NCI-H526 (cell line): ENCODE data around the gene RBFOX1.
"Not testable (repeated sequence)": the region's sequence is repeated elsewhere in the genome, so short reads cannot be mapped to it uniquely, and the experiment has no call there.

ENCODE experiments used
- DNase-seq, 2 experiments: peaks; one replicate each; lab custom pipeline; 2025; lab: John Stamatoyannopoulos, UW

RBFOX1 gene

GRCh38 chr16:7470344-7470743, 137.7 kb downstream of the RBFOX1 start:
- DNase-seq = no peak

DNA sequence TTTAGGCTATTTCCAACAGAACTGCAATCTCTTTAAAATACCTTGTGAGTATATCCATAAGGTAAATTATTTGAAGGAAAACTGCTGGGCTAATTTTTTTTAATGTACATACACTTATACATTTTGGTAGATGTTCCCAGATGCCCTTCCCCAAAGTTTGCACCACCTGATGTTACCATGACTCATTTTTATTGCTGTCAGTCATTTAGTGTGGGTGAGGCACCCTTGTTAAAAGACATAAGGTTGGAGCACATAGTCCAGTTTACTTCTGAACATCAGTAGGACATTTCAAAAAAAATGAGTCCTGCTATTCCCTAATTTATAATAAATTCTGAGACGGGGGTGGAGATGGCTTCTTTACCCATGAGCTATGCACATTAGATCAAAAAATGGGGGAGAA, 138.6 kb downstream of the RBFOX1 start:
- DNase-seq = no peak

DNA sequence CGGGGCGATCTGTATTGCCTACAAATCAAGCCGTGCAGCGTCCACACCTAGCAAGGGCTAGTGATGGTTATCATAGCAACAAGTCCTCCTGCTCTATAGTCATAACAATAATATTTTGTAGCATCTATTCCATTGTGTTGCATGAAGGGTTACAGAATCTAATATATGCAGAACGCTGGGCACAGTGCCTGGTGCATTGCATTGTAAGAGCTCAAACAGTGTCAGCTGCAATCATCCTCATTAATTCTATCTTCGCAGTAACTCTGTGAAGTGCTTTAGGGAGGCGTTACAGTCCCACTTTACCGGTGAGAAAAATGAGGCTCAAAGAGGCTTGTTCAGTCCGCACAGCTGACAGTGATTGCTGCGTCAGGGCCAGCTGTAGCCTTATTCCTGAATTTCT, 149.4 kb downstream of the RBFOX1 start:
- no peak for DNase-seq

DNA sequence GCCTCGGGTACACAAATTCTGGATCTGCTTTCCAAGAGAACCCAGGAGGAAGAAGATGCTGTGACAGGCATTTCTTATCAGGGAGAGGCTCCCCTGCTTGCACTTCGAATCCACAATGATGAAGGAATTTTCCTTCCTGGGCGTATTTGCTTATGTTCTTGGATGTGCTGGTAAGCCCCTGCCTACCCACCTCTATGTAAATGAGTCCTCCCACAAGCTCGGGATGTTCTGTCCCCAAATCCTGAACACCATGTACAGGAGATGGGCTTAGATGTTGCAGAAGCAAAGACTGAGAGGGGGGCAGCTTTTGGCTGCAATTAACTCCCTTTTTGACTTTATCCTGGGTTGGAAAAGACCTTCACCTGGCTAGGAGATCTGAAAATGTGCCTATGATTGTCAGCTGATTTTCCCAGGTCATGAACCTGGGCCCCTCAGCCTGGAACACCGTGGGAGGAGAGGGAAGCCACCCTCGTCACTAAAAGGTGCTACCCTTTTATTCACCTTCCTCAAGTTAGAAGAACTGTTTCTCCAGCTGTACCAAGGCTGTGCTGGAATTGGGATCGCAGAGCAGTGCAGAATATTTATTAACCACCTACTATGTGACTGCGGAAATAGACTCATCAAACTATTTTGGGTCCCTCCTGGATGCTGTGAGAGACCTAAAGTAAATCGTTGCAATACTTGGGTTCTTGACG, 150.1 kb downstream of the RBFOX1 start:
- DNase-seq = no peak

DNA sequence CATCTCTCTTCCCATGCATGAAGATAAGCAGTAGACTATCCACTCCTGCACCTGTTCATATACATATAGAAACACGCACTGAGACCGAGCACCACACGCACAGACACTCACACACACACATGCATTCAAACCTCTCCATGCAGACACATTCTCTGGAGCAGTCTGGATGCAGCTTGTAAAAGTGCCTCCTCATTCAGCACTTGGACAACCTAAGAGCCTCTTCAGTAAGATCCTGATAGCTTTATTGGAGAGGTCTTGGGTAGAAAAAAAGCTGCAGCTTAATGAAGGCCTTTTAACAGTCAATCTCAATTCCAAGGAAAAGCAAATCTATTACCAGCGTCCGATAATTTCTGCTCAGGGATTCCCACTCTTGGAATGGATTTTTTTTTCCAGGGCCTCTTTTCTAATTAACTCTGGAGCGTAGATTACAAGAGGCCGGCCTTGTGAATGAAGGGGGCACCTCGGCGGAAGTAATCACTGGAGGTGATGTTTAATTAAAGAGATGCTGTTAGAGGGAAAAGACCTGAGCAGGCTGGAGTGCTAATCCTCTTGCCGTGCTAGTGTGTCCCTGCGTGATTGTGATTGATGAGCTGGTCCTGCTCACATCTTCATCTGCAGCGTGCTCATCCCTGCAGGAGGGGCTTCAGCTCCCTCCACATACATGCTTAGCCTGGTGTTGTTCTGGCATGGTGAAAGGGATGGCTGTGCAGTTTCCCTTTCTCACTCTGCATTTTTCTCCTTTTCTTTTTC, 155.1 kb downstream of the RBFOX1 start:
- no peak for DNase-seq

- no peak for DNase-seq
Observed at GRCh38 chr16:7492122-7492521, 159.5 kb downstream of the RBFOX1 start.

GRCh38 chr16:7493133-7493532, 160.5 kb downstream of the RBFOX1 start:
- DNase-seq = no peak

DNA sequence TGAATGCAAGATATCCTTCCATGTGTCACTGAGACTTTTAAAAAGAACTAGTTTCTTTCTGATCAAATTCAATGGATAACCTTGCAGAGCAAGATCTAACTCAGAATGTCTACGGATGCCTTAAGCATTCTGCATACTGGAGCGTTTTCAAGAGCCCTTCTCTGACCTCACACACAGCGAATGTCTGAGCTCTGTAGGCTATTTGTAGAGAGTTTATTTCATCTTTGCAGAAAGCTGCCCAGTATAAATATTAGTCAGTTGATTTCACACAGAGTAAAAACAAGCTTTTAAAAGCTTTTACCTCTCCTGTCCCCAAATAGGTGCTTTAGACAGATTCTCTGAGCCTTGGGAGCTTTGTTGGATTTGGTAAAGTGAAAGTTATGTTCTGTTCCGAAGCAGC, 165.0 kb downstream of the RBFOX1 start:
- no peak for DNase-seq

- DNase-seq = no peak
Observed at GRCh38 chr16:7501868-7502267, 169.2 kb downstream of the RBFOX1 start.

- not testable (repeated sequence) for DNase-seq
Observed at GRCh38 chr16:7502591-7503157, 170.0 kb downstream of the RBFOX1 start.

DNA sequence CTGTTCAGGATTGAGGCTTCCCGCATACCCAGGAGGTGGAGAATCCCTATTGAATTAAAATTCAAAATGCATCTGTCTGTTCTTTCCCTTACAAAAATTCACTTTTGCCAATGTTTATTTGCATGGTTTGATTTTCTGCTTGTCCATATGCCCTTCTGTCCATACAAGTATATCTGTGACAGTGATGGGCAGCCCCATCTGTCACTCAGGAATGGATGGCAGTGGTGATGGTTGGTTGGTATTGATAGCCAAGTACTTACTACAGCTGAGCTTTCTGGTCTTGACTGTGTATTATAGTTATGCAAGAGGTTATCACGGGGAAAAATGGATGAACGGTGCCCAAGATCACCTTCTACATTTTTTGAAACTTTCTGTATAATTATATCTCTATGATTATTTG, 171.0 kb downstream of the RBFOX1 start:
- DNase-seq = no peak

- no peak for DNase-seq
Observed at GRCh38 chr16:7504844-7505243, 172.2 kb downstream of the RBFOX1 start.

- DNase-seq = no peak
Observed at GRCh38 chr16:7505495-7505894, 172.8 kb downstream of the RBFOX1 start.

DNA sequence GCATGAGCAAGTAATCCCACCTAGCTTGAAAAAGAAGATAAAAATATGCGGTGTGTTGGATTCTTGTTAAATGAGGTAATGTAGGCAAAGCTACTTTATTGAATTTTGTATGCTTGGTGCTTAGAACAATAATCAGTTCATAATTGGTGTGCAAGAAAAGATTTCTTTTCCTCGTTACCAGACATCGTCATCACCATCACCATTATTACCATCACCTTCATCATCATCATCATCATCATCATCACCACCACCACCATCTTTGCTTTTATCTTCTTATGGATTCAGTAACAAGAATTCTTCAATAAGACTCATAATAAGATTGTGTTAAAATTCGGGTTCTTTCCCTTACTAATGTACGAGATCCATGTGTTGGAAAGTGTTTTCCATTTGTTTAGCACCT, 173.7 kb downstream of the RBFOX1 start:
- no peak for DNase-seq

DNA sequence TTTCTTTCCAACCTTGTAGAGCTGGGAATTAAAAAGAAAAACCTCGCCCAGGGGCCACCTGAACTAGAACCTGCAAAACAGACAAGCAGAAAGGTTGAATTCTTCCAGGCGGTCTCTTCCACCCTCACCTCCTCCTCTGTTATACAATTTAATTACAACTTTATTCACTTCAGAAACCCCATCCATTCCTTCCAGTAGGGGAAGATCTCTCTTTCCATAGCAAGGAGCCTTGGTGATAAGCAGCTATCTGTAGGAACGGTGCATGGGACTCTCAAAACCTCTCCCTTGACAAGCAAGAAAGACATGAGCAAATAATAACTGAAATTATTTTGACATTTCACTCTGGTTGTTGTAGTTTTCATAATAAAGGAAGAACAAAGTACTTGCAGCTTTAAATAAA, 176.0 kb downstream of the RBFOX1 start:
- DNase-seq = no peak

DNA sequence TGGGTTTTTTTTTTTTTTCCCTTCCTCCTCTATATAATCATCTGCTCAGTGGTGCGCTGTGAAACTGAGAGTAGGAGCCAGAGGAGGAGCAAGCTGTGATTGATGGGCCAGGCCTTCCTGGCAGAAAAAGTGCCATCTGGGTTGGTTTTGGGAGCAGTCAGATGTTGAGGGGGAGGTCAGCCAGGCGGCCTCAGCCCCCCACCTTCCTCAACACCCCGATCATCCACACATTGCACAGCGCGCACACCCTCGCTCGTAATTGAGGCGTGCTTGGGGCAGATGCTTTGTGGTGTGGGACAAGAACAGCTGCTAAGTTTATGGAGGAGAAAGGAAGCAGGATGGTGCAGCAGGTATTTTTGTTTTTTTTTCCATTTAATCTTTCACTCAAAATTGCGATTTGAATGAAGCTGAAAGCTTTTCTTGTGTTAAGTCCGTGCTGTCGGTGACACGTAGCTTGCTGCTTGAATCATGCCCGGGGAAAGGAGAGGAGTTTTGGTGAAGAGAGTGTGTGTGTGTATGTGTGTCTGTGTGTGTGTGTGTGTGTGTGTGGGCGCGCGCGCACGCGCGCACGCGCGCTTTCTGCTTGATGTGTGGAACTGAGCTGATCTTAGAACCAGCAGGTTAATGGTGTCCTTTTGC, 177.4 kb downstream of the RBFOX1 start:
- DNase-seq = no peak

DNA sequence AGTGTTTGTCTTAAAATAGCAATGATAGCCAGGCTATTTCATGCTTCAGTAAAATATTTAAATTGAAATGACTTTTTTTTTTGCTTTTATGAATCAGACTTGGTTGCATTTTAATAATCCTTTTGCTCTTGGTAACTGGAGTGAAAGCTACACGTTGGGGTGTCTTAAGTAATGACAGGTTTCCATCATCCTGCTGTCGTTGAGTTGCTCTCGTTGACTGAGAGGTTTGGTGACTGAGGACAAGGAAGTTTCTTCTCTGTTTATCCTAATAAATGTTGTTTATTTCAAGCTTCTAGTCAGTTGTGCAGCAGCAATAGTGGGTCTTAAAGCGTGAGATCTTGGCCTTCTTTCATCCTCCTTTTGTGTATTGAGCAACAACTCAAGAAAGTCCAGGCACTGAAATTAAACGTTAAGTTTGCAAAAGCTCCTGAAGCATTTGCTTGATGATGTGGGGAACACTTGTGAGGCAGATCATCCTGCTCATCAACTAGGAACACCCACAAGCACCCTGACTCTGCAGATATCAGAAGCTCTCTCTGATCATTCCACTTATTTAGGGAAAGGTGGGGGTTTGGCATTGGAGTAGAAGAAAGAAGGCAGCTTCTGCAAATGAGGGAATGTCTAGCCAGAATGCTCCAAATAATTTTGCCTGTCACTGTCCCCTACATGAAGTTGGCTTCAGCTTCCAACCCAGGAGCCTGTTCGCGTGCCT, 179.1 kb downstream of the RBFOX1 start:
- no peak for DNase-seq

GRCh38 chr16:7512503-7512902, 179.9 kb downstream of the RBFOX1 start:
- no peak for DNase-seq

DNA sequence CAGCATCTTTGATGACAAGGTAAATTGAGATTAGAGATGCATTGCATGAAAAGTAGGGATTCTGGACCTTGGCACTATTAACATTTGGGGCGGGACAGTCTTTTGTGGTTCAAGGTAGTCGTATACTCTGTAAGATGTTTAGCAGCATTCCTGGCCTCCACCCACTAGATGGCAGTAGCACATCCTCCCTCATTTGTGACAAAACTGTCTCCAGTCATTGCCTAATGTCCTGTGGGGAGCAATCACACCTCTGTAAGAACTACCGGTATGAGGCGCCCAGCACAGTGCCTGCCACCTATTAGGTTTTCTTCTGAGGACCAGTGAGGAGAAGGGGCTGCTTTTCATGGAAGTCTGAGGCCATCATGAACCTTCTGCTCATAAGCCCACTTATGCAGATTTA, 180.8 kb downstream of the RBFOX1 start:
- DNase-seq = peak in 1 of 2 experiments; percentile 68

GRCh38 chr16:7515543-7515942, 182.9 kb downstream of the RBFOX1 start:
- no peak for DNase-seq

DNA sequence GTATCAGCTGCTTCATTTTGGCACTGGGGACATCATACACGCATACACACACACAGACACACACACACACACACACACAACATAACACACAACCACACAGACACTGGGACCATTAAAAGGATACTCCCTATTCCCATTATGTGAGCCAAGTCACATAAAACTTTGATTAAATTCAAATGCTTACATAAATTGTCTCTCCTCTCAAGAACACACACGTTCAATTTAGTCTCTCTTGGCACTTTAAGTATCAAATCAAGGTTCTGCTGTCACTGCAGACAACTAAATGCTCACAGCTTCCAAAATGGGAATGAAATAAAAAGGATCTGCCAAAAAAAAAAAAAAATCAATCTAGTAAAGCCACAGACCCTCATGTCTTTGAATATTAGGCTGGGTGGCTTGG, 184.9 kb downstream of the RBFOX1 start:
- no peak for DNase-seq

DNA sequence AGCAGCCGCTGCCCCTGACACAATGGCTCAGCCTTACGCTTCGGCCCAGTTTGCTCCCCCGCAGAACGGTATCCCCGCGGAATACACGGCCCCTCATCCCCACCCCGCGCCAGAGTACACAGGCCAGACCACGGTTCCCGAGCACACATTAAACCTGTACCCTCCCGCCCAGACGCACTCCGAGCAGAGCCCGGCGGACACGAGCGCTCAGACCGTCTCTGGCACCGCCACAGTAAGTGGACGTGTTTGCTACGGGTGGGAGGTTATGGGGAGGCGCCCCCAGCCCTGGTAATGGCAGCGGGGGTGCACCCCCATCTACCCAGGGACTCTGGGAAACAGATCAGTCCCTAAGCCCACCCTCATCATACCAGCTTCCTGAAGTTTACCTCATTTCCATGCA, 185.5 kb downstream of the RBFOX1 start:
- DNase-seq = no peak
